Mesendoderm (in vitro differentiated cells): ENCODE results near the gene NFYC.

Experiments
- DNase-seq: peaks from one replicate; pipeline ENCODE4 v3.0.0; 2013
- H2AK5ac ChIP-seq: 2 replicates; pipeline ENCODE4 v1.6.1; 2013; ENCODE audit warnings: low read length, inconsistent platforms
- H2BK120ac ChIP-seq: 2 replicates; pipeline ENCODE4 v1.6.1; 2013; ENCODE audit warnings: low read depth, mild to moderate bottlenecking, low read length, moderate library complexity, mixed read lengths
- H2BK15ac ChIP-seq: replicated peaks from 2 replicates; pipeline ENCODE4 v1.6.1; 2013; ENCODE audit warnings: low read depth, mild to moderate bottlenecking, moderate library complexity
- H2BK5ac ChIP-seq: 2 replicates; pipeline ENCODE4 v1.6.1; 2013; ENCODE audit warnings: low read length, inconsistent platforms
- H3K18ac ChIP-seq: 2 replicates; pipeline ENCODE4 v1.6.1; 2013; ENCODE audit warnings: mild to moderate bottlenecking, low read length, mixed read lengths
- H3K23ac ChIP-seq: one replicate; pipeline ENCODE4 v1.6.1; 2013; ENCODE audit warnings: low read length
- H3K27ac ChIP-seq: 2 replicates; pipeline ENCODE4 v1.5.1; 2013; ENCODE audit warnings: low read depth, mild to moderate bottlenecking, inconsistent platforms, low read length, moderate library complexity
- H3K27me3 ChIP-seq: 2 replicates; pipeline ENCODE4 v1.6.1; 2013; ENCODE audit warnings: low read length, control low read depth, mild to moderate bottlenecking, inconsistent platforms; ENCODE audit not compliant: insufficient read depth, poor library complexity
- H3K36me3 ChIP-seq: 2 replicates; pipeline ENCODE4 v1.6.1; 2013; ENCODE audit warnings: low read length, inconsistent platforms; ENCODE audit not compliant: control insufficient read depth, insufficient read depth
- H3K4ac ChIP-seq: one replicate; pipeline ENCODE4 v1.6.1; 2013; ENCODE audit warnings: low read depth, mild to moderate bottlenecking, low read length, moderate library complexity
- H3K4me1 ChIP-seq: 2 replicates; pipeline ENCODE4 v1.6.1; 2013; ENCODE audit warnings: low read depth, low read length, inconsistent platforms; ENCODE audit not compliant: control insufficient read depth
- H3K4me2 ChIP-seq: 2 replicates; pipeline ENCODE4 v1.6.1; 2013; ENCODE audit warnings: low read length
- H3K4me3 ChIP-seq: 2 replicates; pipeline ENCODE4 v1.5.1; 2013; ENCODE audit warnings: mild to moderate bottlenecking, low read length
- H3K56ac ChIP-seq: one replicate; pipeline ENCODE4 v1.6.1; 2013; ENCODE audit warnings: low read length
- H3K79me1 ChIP-seq: 2 replicates; pipeline ENCODE4 v1.6.1; 2013; ENCODE audit warnings: low read length, inconsistent platforms
- H3K79me2 ChIP-seq: 2 replicates; pipeline ENCODE4 v1.6.1; 2013; ENCODE audit warnings: mild to moderate bottlenecking, low read length; ENCODE audit not compliant: control insufficient read depth, insufficient read depth
- H3K9ac ChIP-seq: 2 replicates; pipeline ENCODE4 v1.6.1; 2013; ENCODE audit warnings: low read length, inconsistent platforms
- H4K5ac ChIP-seq: one replicate; pipeline ENCODE4 v1.6.1; 2013; ENCODE audit warnings: low read length
- H4K8ac ChIP-seq: one replicate; pipeline ENCODE4 v1.6.1; 2013; ENCODE audit warnings: low read depth, mild to moderate bottlenecking, control low read depth, low read length, moderate library complexity
- WGBS: extraction: QIAGEN DNeasy Blood & Tissue Kit; methylation state at CpG from one replicate; pipeline ENCODE4 v1.1.7; 2013; ENCODE audit warnings: low lambda C conversion rate, missing lambda C conversion rate; ENCODE audit not compliant: insufficient coverage; ENCODE audit errors: extremely low coverage; 5-methylcytosine and 5-hydroxymethylcytosine counted together

The NFYC gene

GRCh38 chr1:40653851-40654537 lies 37.5 kb upstream of the NFYC start:
- Histone ChIP-seq H3K27me3 (no peaks in the 10 kb centered on the region), H2BK120ac (no peak overlapping the region), H2BK15ac (no peak overlapping the region), H4K8ac (no peak overlapping the region), H2BK5ac (no peak overlapping the region), H3K4me2 (peak overlapping the region; percentile 51), H3K27ac (no peak overlapping the region), H3K4me3 (no peak overlapping the region), H3K9ac (peak overlapping the region; percentile 47), H3K56ac (peak overlapping the region; percentile 61), H3K4me1 (peaks cover 5% of the 10 kb centered on the region), H3K79me1 (peaks cover 2% of the 10 kb centered on the region), H3K79me2 (no peaks in the 10 kb centered on the region), H3K4ac (no peak overlapping the region), H3K36me3 (no peaks in the 10 kb centered on the region), H2AK5ac (no peak overlapping the region), H3K18ac (no peak overlapping the region), H3K23ac (no peak overlapping the region), H4K5ac (no peak overlapping the region)
- WGBS = no CpG with 5 or more reads among the region's 35 CpGs
- DNase-seq = peak; percentile 69

- Histone ChIP-seq H2BK5ac (no peak overlapping the region), H3K36me3 (no peaks in the 10 kb centered on the region), H2AK5ac (no peak overlapping the region), H2BK15ac (no peak overlapping the region), H3K56ac (no peak overlapping the region), H3K4ac (no peak overlapping the region), H3K79me1 (peaks cover 2% of the 10 kb centered on the region), H3K18ac (no peak overlapping the region), H4K5ac (no peak overlapping the region), H3K79me2 (no peaks in the 10 kb centered on the region), H3K9ac (no peak overlapping the region), H4K8ac (no peak overlapping the region), H3K27ac (no peak overlapping the region), H3K4me2 (no peak overlapping the region), H3K4me1 (peaks cover 5% of the 10 kb centered on the region), H3K23ac (no peak overlapping the region), H2BK120ac (no peak overlapping the region), H3K4me3 (no peak overlapping the region), H3K27me3 (no peaks in the 10 kb centered on the region)
- no peak for DNase-seq
- WGBS = no CpG with 5 or more reads among the region's 7 CpGs
Measured at GRCh38 chr1:40657046-40657445, 34.5 kb upstream of the NFYC start.

- no peak overlapping the region for H4K5ac ChIP-seq
- H3K56ac ChIP-seq = no peak overlapping the region
- H2AK5ac ChIP-seq = no peak overlapping the region
- no peak overlapping the region for H3K23ac ChIP-seq
- H3K4me1 ChIP-seq = peaks cover 8% of the 10 kb centered on the region
- no peak overlapping the region for H3K27ac ChIP-seq
- no peaks in the 10 kb centered on the region for H3K36me3 ChIP-seq
- no peak overlapping the region for H2BK120ac ChIP-seq
- H3K27me3 ChIP-seq = no peaks in the 10 kb centered on the region
- H3K79me1 ChIP-seq = peaks cover 2% of the 10 kb centered on the region
- WGBS = no CpG with 5 or more reads among the region's 16 CpGs
- H2BK5ac ChIP-seq = no peak overlapping the region
- H3K4me3 ChIP-seq = no peak overlapping the region
- no peak overlapping the region for H3K9ac ChIP-seq
- no peak overlapping the region for H4K8ac ChIP-seq
- H3K4me2 ChIP-seq = no peak overlapping the region
- no peak overlapping the region for H3K18ac ChIP-seq
- no peak overlapping the region for H3K4ac ChIP-seq
- no peak for DNase-seq
- H2BK15ac ChIP-seq = no peak overlapping the region
- no peaks in the 10 kb centered on the region for H3K79me2 ChIP-seq
Measured at GRCh38 chr1:40658751-40659648, 32.5 kb upstream of the NFYC start.

- no peak overlapping the region for H3K27ac ChIP-seq
- no peak overlapping the region for H3K9ac ChIP-seq
- no peak overlapping the region for H4K8ac ChIP-seq
- DNase-seq = no peak
- H3K18ac ChIP-seq = no peak overlapping the region
- H3K79me1 ChIP-seq = peaks cover 2% of the 10 kb centered on the region
- H3K23ac ChIP-seq = no peak overlapping the region
- no peak overlapping the region for H2BK15ac ChIP-seq
- no peak overlapping the region for H3K4me3 ChIP-seq
- WGBS = no CpG with 5 or more reads among the region's 7 CpGs
- H4K5ac ChIP-seq = no peak overlapping the region
- H3K56ac ChIP-seq = no peak overlapping the region
- H3K36me3 ChIP-seq = no peaks in the 10 kb centered on the region
- peaks cover 3% of the 10 kb centered on the region for H3K4me1 ChIP-seq
- H2BK120ac ChIP-seq = no peak overlapping the region
- no peak overlapping the region for H3K4ac ChIP-seq
- no peak overlapping the region for H3K4me2 ChIP-seq
- H3K27me3 ChIP-seq = no peaks in the 10 kb centered on the region
- H2BK5ac ChIP-seq = no peak overlapping the region
- no peaks in the 10 kb centered on the region for H3K79me2 ChIP-seq
- no peak overlapping the region for H2AK5ac ChIP-seq
Measured at GRCh38 chr1:40659649-40659947, 31.9 kb upstream of the NFYC start.

GRCh38 chr1:40661678-40662077 lies 29.8 kb upstream of the NFYC start:
- H4K5ac ChIP-seq = no peak overlapping the region
- no peak overlapping the region for H3K23ac ChIP-seq
- H3K4me1 ChIP-seq = peaks cover 3% of the 10 kb centered on the region
- no peaks in the 10 kb centered on the region for H3K27me3 ChIP-seq
- no peak overlapping the region for H3K9ac ChIP-seq
- no peaks in the 10 kb centered on the region for H3K79me2 ChIP-seq
- no peaks in the 10 kb centered on the region for H3K79me1 ChIP-seq
- H3K4me3 ChIP-seq = no peak overlapping the region
- DNase-seq = no peak
- H3K18ac ChIP-seq = no peak overlapping the region
- no peak overlapping the region for H2AK5ac ChIP-seq
- H2BK120ac ChIP-seq = no peak overlapping the region
- no peak overlapping the region for H4K8ac ChIP-seq
- H2BK15ac ChIP-seq = no peak overlapping the region
- H3K4ac ChIP-seq = no peak overlapping the region
- peak overlapping the region; percentile 34 for H3K56ac ChIP-seq
- no peak overlapping the region for H3K4me2 ChIP-seq
- H3K36me3 ChIP-seq = no peaks in the 10 kb centered on the region
- no peak overlapping the region for H2BK5ac ChIP-seq
- no peak overlapping the region for H3K27ac ChIP-seq
- WGBS = no CpG with 5 or more reads among the region's 5 CpGs
